Rectal smooth muscle tissue (tissue), 1 donor: ENCODE results near the gene ATF7IP.

Experiments used
- H3K27ac ChIP-seq: one replicate; pipeline ENCODE4 v1.7.0; 2013; ENCODE audit warnings: low read depth, low read length, inconsistent platforms
- H3K27me3 ChIP-seq: one replicate; pipeline ENCODE4 v1.7.0; 2013; ENCODE audit warnings: low read length; ENCODE audit not compliant: control insufficient read depth, insufficient read depth
- H3K36me3 ChIP-seq: one replicate; pipeline ENCODE4 v1.7.0; 2013; ENCODE audit warnings: low read length; ENCODE audit not compliant: control insufficient read depth, insufficient read depth
- H3K4me1 ChIP-seq: one replicate; pipeline ENCODE4 v1.7.0; 2013; ENCODE audit warnings: low read length; ENCODE audit not compliant: control insufficient read depth, insufficient read depth
- H3K4me3 ChIP-seq: one replicate; pipeline ENCODE4 v1.7.0; 2013; ENCODE audit warnings: low read length
- H3K9ac ChIP-seq: one replicate; pipeline ENCODE4 v1.7.0; 2013; ENCODE audit warnings: low read length

ATF7IP gene

GRCh38 chr12:14537088-14537487, 171.6 kb downstream of the ATF7IP start:
- no peak overlapping the region for H3K4me3 ChIP-seq
- no peaks in the 10 kb centered on the region for H3K4me1 ChIP-seq
- H3K9ac ChIP-seq = no peak overlapping the region
- no peaks in the 10 kb centered on the region for H3K36me3 ChIP-seq
- no peaks in the 10 kb centered on the region for H3K27me3 ChIP-seq
- no peak overlapping the region for H3K27ac ChIP-seq

GRCh38 chr12:14540801-14541462, 175.4 kb downstream of the ATF7IP start:
- Histone ChIP-seq H3K27ac (no peak overlapping the region), H3K4me1 (no peaks in the 10 kb centered on the region), H3K9ac (no peak overlapping the region), H3K4me3 (no peak overlapping the region), H3K36me3 (no peaks in the 10 kb centered on the region), H3K27me3 (no peaks in the 10 kb centered on the region)

GRCh38 chr12:14545144-14546124, 180.0 kb downstream of the ATF7IP start:
- Histone ChIP-seq H3K9ac (no peak overlapping the region), H3K4me1 (no peaks in the 10 kb centered on the region), H3K27ac (no peak overlapping the region), H3K36me3 (no peaks in the 10 kb centered on the region), H3K4me3 (no peak overlapping the region), H3K27me3 (no peaks in the 10 kb centered on the region)

- no peak overlapping the region for H3K27ac ChIP-seq
- H3K4me3 ChIP-seq = no peak overlapping the region
- H3K4me1 ChIP-seq = no peaks in the 10 kb centered on the region
- no peaks in the 10 kb centered on the region for H3K27me3 ChIP-seq
- H3K36me3 ChIP-seq = no peaks in the 10 kb centered on the region
- H3K9ac ChIP-seq = no peak overlapping the region
These were observed 182.1 kb downstream of the ATF7IP start for GRCh38 chr12:14547571-14547970.

- Histone ChIP-seq H3K27me3 (no peaks in the 10 kb centered on the region), H3K36me3 (no peaks in the 10 kb centered on the region), H3K4me1 (no peaks in the 10 kb centered on the region), H3K27ac (no peak overlapping the region), H3K4me3 (no peak overlapping the region), H3K9ac (no peak overlapping the region)
These were observed 183.1 kb downstream of the ATF7IP start for GRCh38 chr12:14548609-14549008.
